Liver (tissue), 3 donors: ENCODE results near the gene USP24.

Experiments
- ATF3 ChIP-seq: IDR thresholded peaks from 2 replicates; pipeline ENCODE4 v1.6.1; 2016; ENCODE audit warnings: antibody characterized with exemption
- EGR1 ChIP-seq, 2 donors: IDR thresholded peaks; 2 replicates each; pipeline ENCODE4 v1.6.1; 2016 to 2018; ENCODE audit warnings: antibody characterized with exemption in 2 of 2, low read depth in 2 of 2
- JUND ChIP-seq, 2 donors: IDR thresholded peaks; 2 replicates each; pipeline ENCODE4 v1.6.1; 2016; ENCODE audit warnings: antibody characterized with exemption in 2 of 2
- MAX ChIP-seq: IDR thresholded peaks from 2 replicates; pipeline ENCODE4 v1.6.1; 2016; ENCODE audit warnings: antibody characterized with exemption
- NR2F2 ChIP-seq: IDR thresholded peaks from 2 replicates; pipeline ENCODE4 v1.6.1; 2016; ENCODE audit warnings: antibody characterized with exemption
- RAD21 ChIP-seq, 2 donors: IDR thresholded peaks; 2 replicates each; pipeline ENCODE4 v1.6.1; 2016; ENCODE audit warnings: antibody characterized with exemption in 2 of 2, mild to moderate bottlenecking in 2 of 2
- SP1 ChIP-seq: IDR thresholded peaks from 2 replicates; pipeline ENCODE4 v1.6.1; 2018; ENCODE audit warnings: antibody characterized with exemption, mild to moderate bottlenecking
- TAF1 ChIP-seq: conservative IDR thresholded peaks from 2 replicates; pipeline ENCODE4 v1.6.1; 2016; ENCODE audit warnings: antibody characterized with exemption, mild to moderate bottlenecking
- YY1 ChIP-seq: IDR thresholded peaks from 2 replicates; pipeline ENCODE4 v1.6.1; 2016; ENCODE audit warnings: antibody characterized with exemption, mild to moderate bottlenecking
- TF ChIP-seq, protein P1 (sequence below): fragments of 150-350 bp; IDR thresholded peaks from 2 replicates; pipeline ENCODE4 v1.5.1; 2017; ENCODE audit warnings: improper control_type of control experiment, low read depth, low read length; ENCODE audit not compliant: missing input control
- TF ChIP-seq, protein P2 (sequence below): IDR thresholded peaks from 2 replicates; pipeline ENCODE4 v1.6.1; 2016; ENCODE audit warnings: antibody characterized with exemption, mild to moderate bottlenecking
- donor health status: healthy.
- donor health status: healthy.

DNA sequence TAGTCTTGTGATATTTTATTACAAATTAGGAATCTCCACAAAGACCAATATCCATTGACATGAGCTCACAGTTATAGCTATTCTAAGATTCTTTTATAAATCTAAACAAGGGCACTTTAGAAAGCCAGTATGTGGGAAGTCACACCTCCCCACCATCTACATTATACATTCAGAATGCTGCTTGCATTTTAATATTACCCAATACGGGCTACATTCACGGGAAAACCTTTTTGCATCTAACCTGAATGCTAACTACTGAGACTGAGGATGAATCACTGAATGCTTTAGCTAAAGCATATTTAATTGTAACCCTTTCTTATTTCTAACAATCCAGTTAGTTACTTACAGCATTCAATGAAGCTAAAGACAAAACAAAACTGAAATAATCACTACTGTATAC lies 122.7 kb downstream of the USP24 start:
- TF ChIP-seq RAD21 (IDR thresholded peaks at IDR 0.05) (no peak), MAX (no peak), EGR1 (IDR thresholded peaks at IDR 0.05; ENCODE audit: low read depth in 2 of 2) (no peak), JUND (IDR thresholded peaks at IDR 0.05) (no peak), SP1 (no peak), NR2F2 (no peak), TAF1 (no peak), ATF3 (no peak), YY1 (no peak)
- TF ChIP-seq, protein P1, sequence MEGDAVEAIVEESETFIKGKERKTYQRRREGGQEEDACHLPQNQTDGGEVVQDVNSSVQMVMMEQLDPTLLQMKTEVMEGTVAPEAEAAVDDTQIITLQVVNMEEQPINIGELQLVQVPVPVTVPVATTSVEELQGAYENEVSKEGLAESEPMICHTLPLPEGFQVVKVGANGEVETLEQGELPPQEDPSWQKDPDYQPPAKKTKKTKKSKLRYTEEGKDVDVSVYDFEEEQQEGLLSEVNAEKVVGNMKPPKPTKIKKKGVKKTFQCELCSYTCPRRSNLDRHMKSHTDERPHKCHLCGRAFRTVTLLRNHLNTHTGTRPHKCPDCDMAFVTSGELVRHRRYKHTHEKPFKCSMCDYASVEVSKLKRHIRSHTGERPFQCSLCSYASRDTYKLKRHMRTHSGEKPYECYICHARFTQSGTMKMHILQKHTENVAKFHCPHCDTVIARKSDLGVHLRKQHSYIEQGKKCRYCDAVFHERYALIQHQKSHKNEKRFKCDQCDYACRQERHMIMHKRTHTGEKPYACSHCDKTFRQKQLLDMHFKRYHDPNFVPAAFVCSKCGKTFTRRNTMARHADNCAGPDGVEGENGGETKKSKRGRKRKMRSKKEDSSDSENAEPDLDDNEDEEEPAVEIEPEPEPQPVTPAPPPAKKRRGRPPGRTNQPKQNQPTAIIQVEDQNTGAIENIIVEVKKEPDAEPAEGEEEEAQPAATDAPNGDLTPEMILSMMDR = no peak
- TF ChIP-seq, protein P2, sequence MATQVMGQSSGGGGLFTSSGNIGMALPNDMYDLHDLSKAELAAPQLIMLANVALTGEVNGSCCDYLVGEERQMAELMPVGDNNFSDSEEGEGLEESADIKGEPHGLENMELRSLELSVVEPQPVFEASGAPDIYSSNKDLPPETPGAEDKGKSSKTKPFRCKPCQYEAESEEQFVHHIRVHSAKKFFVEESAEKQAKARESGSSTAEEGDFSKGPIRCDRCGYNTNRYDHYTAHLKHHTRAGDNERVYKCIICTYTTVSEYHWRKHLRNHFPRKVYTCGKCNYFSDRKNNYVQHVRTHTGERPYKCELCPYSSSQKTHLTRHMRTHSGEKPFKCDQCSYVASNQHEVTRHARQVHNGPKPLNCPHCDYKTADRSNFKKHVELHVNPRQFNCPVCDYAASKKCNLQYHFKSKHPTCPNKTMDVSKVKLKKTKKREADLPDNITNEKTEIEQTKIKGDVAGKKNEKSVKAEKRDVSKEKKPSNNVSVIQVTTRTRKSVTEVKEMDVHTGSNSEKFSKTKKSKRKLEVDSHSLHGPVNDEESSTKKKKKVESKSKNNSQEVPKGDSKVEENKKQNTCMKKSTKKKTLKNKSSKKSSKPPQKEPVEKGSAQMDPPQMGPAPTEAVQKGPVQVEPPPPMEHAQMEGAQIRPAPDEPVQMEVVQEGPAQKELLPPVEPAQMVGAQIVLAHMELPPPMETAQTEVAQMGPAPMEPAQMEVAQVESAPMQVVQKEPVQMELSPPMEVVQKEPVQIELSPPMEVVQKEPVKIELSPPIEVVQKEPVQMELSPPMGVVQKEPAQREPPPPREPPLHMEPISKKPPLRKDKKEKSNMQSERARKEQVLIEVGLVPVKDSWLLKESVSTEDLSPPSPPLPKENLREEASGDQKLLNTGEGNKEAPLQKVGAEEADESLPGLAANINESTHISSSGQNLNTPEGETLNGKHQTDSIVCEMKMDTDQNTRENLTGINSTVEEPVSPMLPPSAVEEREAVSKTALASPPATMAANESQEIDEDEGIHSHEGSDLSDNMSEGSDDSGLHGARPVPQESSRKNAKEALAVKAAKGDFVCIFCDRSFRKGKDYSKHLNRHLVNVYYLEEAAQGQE = no peak
